ENCODE data around the gene NPIPB13.
"Not testable (repeated sequence)": the region's sequence is repeated elsewhere in the genome, so short reads cannot be mapped to it uniquely, and the experiment has no call there.

NPIPB13 gene

GRCh38 chr16:30248379-30248778, at the start of gene NPIPB13:
TSS of gene NPIPB13 (minus strand) at chr16:30248479. CDS start at chr16:30245573, 2,906 bp downstream.
- DNase-seq, result not testable (repeated sequence)

- not testable (repeated sequence) for DNase-seq
Observed at GRCh38 chr16:30282357-30282756, 34.1 kb upstream of the NPIPB13 start.

- not testable (repeated sequence) for DNase-seq
Observed at GRCh38 chr16:30278523-30278922, 30.2 kb upstream of the NPIPB13 start.

GRCh38 chr16:30217082-30217481, 31.2 kb downstream of the NPIPB13 start:
- not testable (repeated sequence) for DNase-seq

GRCh38 chr16:30211414-30211813, 36.9 kb downstream of the NPIPB13 start:
- not testable (repeated sequence) for DNase-seq

GRCh38 chr16:30209032-30209431, 39.2 kb downstream of the NPIPB13 start:
- DNase-seq, result not testable (repeated sequence)

GRCh38 chr16:30207063-30207704, 41.1 kb downstream of the NPIPB13 start:
- not testable (repeated sequence) for DNase-seq

GRCh38 chr16:30206252-30206651, 42.0 kb downstream of the NPIPB13 start:
- not testable (repeated sequence) for DNase-seq

GRCh38 chr16:30205541-30206236, 42.6 kb downstream of the NPIPB13 start:
- DNase-seq, result not testable (repeated sequence)

GRCh38 chr16:30199608-30200343, 48.5 kb downstream of the NPIPB13 start:
- not testable (repeated sequence) for DNase-seq

- not testable (repeated sequence) for DNase-seq
Observed at GRCh38 chr16:30199049-30199448, 49.2 kb downstream of the NPIPB13 start, which contains the start of gene SULT1A3. TSS of gene SULT1A3 (plus strand) at chr16:30199255. CDS start at chr16:30200729, 1,474 bp downstream.
